Ovary (tissue), 9 donors: Measurements from ENCODE around the gene UNC45B. TPM values are rescaled to one million over a fixed set of nuclear protein-coding genes. Genes with fewer than 3 reads are reported as not detected.

Source experiments
- DNase-seq, 5 donors: peaks; one replicate each; pipeline ENCODE4 v3.0.0-alpha.2; 2019 to 2020
- H3K27ac ChIP-seq, 2 donors: fragments of 200-600 bp; one replicate each; pipeline versions ENCODE4 v1.5.1 to v1.8.0; 2019 to 2022
- H3K27me3 ChIP-seq: fragments of 200-600 bp; one replicate; pipeline ENCODE4 v1.8.0; 2022
- H3K36me3 ChIP-seq: fragments of 200-600 bp; sonication (generic); one replicate; pipeline ENCODE4 v1.5.1; 2019
- H3K4me1 ChIP-seq: one replicate; pipeline ENCODE4 v1.8.1; 2013; ENCODE audit warnings: mild to moderate bottlenecking, moderate library complexity; ENCODE audit not compliant: insufficient read depth
- H3K4me3 ChIP-seq: fragments of 200-600 bp; sonication (generic); one replicate; pipeline ENCODE4 v1.5.1; 2017
- H3K9me3 ChIP-seq, 2 donors: fragments of 200-600 bp in 1 of 2; sonication (generic) in 1 of 2; one replicate each; pipeline versions ENCODE4 v1.5.1 to v1.8.1; 2013 to 2019; ENCODE audit warnings: mild to moderate bottlenecking in 1 of 2, moderate library complexity in 1 of 2
- CTCF ChIP-seq, 3 donors: fragments of 450-650 bp in 2 of 3; fragments of 200-600 bp in 1 of 3; IDR thresholded peaks; one replicate each; pipeline versions ENCODE4 v1.5.1 to v1.8.0; 2016 to 2022; ENCODE audit warnings: antibody characterized with exemption in 3 of 3, mild to moderate bottlenecking in 1 of 3
- EP300 ChIP-seq: sonication (generic); formaldehyde crosslinking; IDR thresholded peaks from one replicate; pipeline ENCODE4 v1.6.1; 2017; ENCODE audit warnings: antibody characterized with exemption
- POLR2A ChIP-seq: fragments of 450-650 bp; IDR thresholded peaks from one replicate; pipeline ENCODE4 v1.6.1; 2017; ENCODE audit warnings: antibody characterized with exemption, mild to moderate bottlenecking, moderate library complexity
- WGBS, 3 donors: extraction: QIAGEN DNeasy Blood & Tissue Kit in 1 of 3; methylation state at CpG; one replicate each; pipeline versions ENCODE4 v1.1.5 to v1.1.7; 2013 to 2017; 5-methylcytosine and 5-hydroxymethylcytosine counted together
- intact Hi-C, 4 donors: fragments of 100-400 bp; cut with DNase I; formaldehyde crosslinking; loops; one replicate each; pipeline versions ENCODE4 v1.11.0 to v1.15.1; 2022 to 2023
- polyA plus RNA-seq, 2 donors: library from polyadenylated mRNA; stranded (reverse); fragments of 200-250 nt in 1 of 2; fragments of 350-450 nt in 1 of 2; fragmentation: Illumina TruSeq in 1 of 2; extraction: RNeasy Lipid Tissue Mini Kit (QIAGEN cat#74804) in 1 of 2; gene quantifications; one replicate each; pipeline ENCODE4 v1.2.3, GENCODE V29; 2013 to 2014
- total RNA-seq, 7 donors: library from RNA; depleted of rRNA in 2 of 7; stranded (reverse); fragments of >200 nt in 2 of 7; fragmentation: NEBNext Ultra II Directional in 3 of 7; extraction: Animal tissue kit (Norgen Biotek cat#: 25700) in 3 of 7; gene quantifications; one replicate each; pipeline versions ENCODE4 v1.1.0 to v1.2.4, GENCODE V29; 2016 to 2023
- donor health status: DM: no; HTN: no; CAD: no; lungs with moderate emphysema.
- donor health status: DM: no; HTN: no; CAD: no.
- donor health status: Bipolar disorder and iron deficiency.
- donor health status: DM: yes; HTN: yes; CAD: no.
- donor health status: DM: no; HTN: no; CAD: no.
- donor health status: DM: yes; HTN: yes; CAD: no.

UNC45B gene
- total and polyA plus RNA-seq, 9 donors = 0.05 to 0.10 (median 0.05) TPM; not detected in 4

- DNase-seq = no peak
- no peaks in the 10 kb centered on the region for H3K36me3 ChIP-seq
- TF ChIP-seq EP300 (no peak), CTCF (IDR thresholded peaks at IDR 0.05) (no peak), POLR2A (no peak)
- H3K27me3 ChIP-seq = no peaks in the 10 kb centered on the region
- H3K27ac ChIP-seq = no peak overlapping the region
- intact Hi-C loops = no loop called here
- WGBS, 3 donors = 29 to 38% (median 37%) methylated on average over 2 of the region's 2 CpGs
- no peak overlapping the region for H3K4me3 ChIP-seq
- no peaks in the 10 kb centered on the region for H3K9me3 ChIP-seq
- no peaks in the 10 kb centered on the region for H3K4me1 ChIP-seq
Measured at GRCh38 chr17:35238821-35239220, 91.2 kb downstream of the UNC45B start.

Other genes with a start within 250 kb of the UNC45B start
- 1 to 10 TPM; 2.6 to 5.8 (median 3.9) TPM for gene CCT6B, start 186.4 kb upstream of the UNC45B start, total RNA-seq
- 1 to 10 TPM; 1.7 TPM for gene CCT6B, start 186.4 kb upstream of the UNC45B start, polyA plus RNA-seq
- 10 to 100 TPM; 13.2 to 23.1 (median 19.0) TPM for gene ZNF830, start 186.3 kb upstream of the UNC45B start, total RNA-seq
- 10 to 100 TPM; 15.6 to 29.0 TPM for gene ZNF830, start 186.3 kb upstream of the UNC45B start, polyA plus RNA-seq
- 10 to 100 TPM; 21.0 to 63.2 (median 52.0) TPM for gene LIG3, start 167.3 kb upstream of the UNC45B start, total RNA-seq
- 10 to 100 TPM; 10.9 to 33.1 TPM for gene LIG3, start 167.3 kb upstream of the UNC45B start, polyA plus RNA-seq
- 10 to 100 TPM; 10.4 to 23.9 (median 18.8) TPM for gene RFFL, start 84.1 kb upstream of the UNC45B start, total RNA-seq
- 1 to 10 TPM; 6.3 to 9.8 TPM for gene RFFL, start 84.1 kb upstream of the UNC45B start, polyA plus RNA-seq
- 10 to 100 TPM in 5 of 7 donors, 1 to 10 TPM in 2; 7.3 to 16.7 (median 11.5) TPM for gene RAD51D, start 28.0 kb upstream of the UNC45B start, total RNA-seq
- 1 to 10 TPM; 7.5 to 9.3 TPM for gene RAD51D, start 28.0 kb upstream of the UNC45B start, polyA plus RNA-seq
- gene FNDC8, start 26.2 kb upstream of the UNC45B start, total RNA-seq = not detected
- not detected for gene FNDC8, start 26.2 kb upstream of the UNC45B start, polyA plus RNA-seq
- 10 to 100 TPM; 11.7 to 26.5 (median 22.2) TPM for gene NLE1, start 5.5 kb upstream of the UNC45B start, total RNA-seq
- gene NLE1, start 5.5 kb upstream of the UNC45B start, polyA plus RNA-seq = 10 to 100 TPM; 10.6 to 12.2 TPM
- gene SLC35G3, start 46.6 kb downstream of the UNC45B start, total RNA-seq = not detected
- gene SLC35G3, start 46.6 kb downstream of the UNC45B start, polyA plus RNA-seq = not detected
- 10 to 100 TPM in 6 of 7 donors, 1 to 10 TPM in 1; 8.7 to 22.7 (median 17.9) TPM for gene SLFN5, start 95.3 kb downstream of the UNC45B start, total RNA-seq
- gene SLFN5, start 95.3 kb downstream of the UNC45B start, polyA plus RNA-seq = 10 to 100 TPM in 1 of 2 donors, 1 to 10 TPM in 1; 4.5 to 19.7 TPM
- gene SLFN11, start 225.8 kb downstream of the UNC45B start, total RNA-seq = 10 to 100 TPM; 27.7 to 75.0 (median 42.7) TPM
- 10 to 100 TPM in 1 of 2 donors, 1 to 10 TPM in 1; 9.6 to 36.0 TPM for gene SLFN11, start 225.8 kb downstream of the UNC45B start, polyA plus RNA-seq